Measurements from ENCODE around the gene CARD11. TPM values are rescaled to one million over a fixed set of nuclear protein-coding genes. Genes with fewer than 3 reads are reported as not detected.

CARD11 gene
- total and polyA plus RNA-seq, 4 donors: 0.77 to 1.2 (median 1.1) TPM

GRCh38 chr7:2955269-2955668, 88.4 kb downstream of the CARD11 start:
- no peak overlapping the region for H3K27ac ChIP-seq (ENCODE audit: low read depth, low read length)
- no peak overlapping the region for H3K4me3 ChIP-seq (ENCODE audit: low read depth, low read length)
- no peaks in the 10 kb centered on the region for H3K36me3 ChIP-seq (ENCODE audit: control insufficient read depth, insufficient read depth, low read length)
- no peak for DNase-seq (ENCODE audit: low read depth in 4 of 6, low spot score in 6 of 6)
- WGBS (ENCODE audit: insufficient coverage): 88% methylated on average over 3 of the region's 4 CpGs
- no peaks in the 10 kb centered on the region for H3K9me3 ChIP-seq (ENCODE audit: control insufficient read depth, insufficient read depth, low read length)
- no peaks in the 10 kb centered on the region for H3K4me1 ChIP-seq (ENCODE audit: control insufficient read depth, insufficient read depth, low read length)
- no peaks in the 10 kb centered on the region for H3K27me3 ChIP-seq (ENCODE audit: control insufficient read depth, insufficient read depth, low read length)

GRCh38 chr7:2954433-2954853, 89.2 kb downstream of the CARD11 start:
- H3K9me3 ChIP-seq (ENCODE audit: control insufficient read depth, insufficient read depth, low read length): no peaks in the 10 kb centered on the region
- WGBS (ENCODE audit: insufficient coverage): 73% methylated on average over 11 of the region's 11 CpGs
- no peaks in the 10 kb centered on the region for H3K36me3 ChIP-seq (ENCODE audit: control insufficient read depth, insufficient read depth, low read length)
- no peaks in the 10 kb centered on the region for H3K27me3 ChIP-seq (ENCODE audit: control insufficient read depth, insufficient read depth, low read length)
- no peaks in the 10 kb centered on the region for H3K4me1 ChIP-seq (ENCODE audit: control insufficient read depth, insufficient read depth, low read length)
- no peak overlapping the region for H3K4me3 ChIP-seq (ENCODE audit: low read depth, low read length)
- H3K27ac ChIP-seq (ENCODE audit: low read depth, low read length): no peak overlapping the region
- no peak for DNase-seq (ENCODE audit: low read depth in 4 of 6, low spot score in 6 of 6)

- no peak for DNase-seq (ENCODE audit: low read depth in 4 of 6, low spot score in 6 of 6)
- H3K4me3 ChIP-seq (ENCODE audit: low read depth, low read length): no peak overlapping the region
- no peaks in the 10 kb centered on the region for H3K36me3 ChIP-seq (ENCODE audit: control insufficient read depth, insufficient read depth, low read length)
- H3K27ac ChIP-seq (ENCODE audit: low read depth, low read length): no peak overlapping the region
- 86% methylated on average over 10 of the region's 11 CpGs for WGBS (ENCODE audit: insufficient coverage)
- no peaks in the 10 kb centered on the region for H3K4me1 ChIP-seq (ENCODE audit: control insufficient read depth, insufficient read depth, low read length)
- H3K9me3 ChIP-seq (ENCODE audit: control insufficient read depth, insufficient read depth, low read length): no peaks in the 10 kb centered on the region
- H3K27me3 ChIP-seq (ENCODE audit: control insufficient read depth, insufficient read depth, low read length): no peaks in the 10 kb centered on the region
Observed at GRCh38 chr7:2953588-2954407, 89.9 kb downstream of the CARD11 start.

GRCh38 chr7:2953099-2953498, 90.6 kb downstream of the CARD11 start:
- WGBS (ENCODE audit: insufficient coverage): 73% methylated on average over 3 of the region's 5 CpGs
- Histone ChIP-seq H3K4me1 (ENCODE audit: control insufficient read depth, insufficient read depth, low read length) (no peaks in the 10 kb centered on the region), H3K9me3 (ENCODE audit: control insufficient read depth, insufficient read depth, low read length) (no peaks in the 10 kb centered on the region), H3K36me3 (ENCODE audit: control insufficient read depth, insufficient read depth, low read length) (no peaks in the 10 kb centered on the region), H3K27ac (ENCODE audit: low read depth, low read length) (no peak overlapping the region), H3K4me3 (ENCODE audit: low read depth, low read length) (no peak overlapping the region), H3K27me3 (ENCODE audit: control insufficient read depth, insufficient read depth, low read length) (no peaks in the 10 kb centered on the region)
- no peak for DNase-seq (ENCODE audit: low read depth in 4 of 6, low spot score in 6 of 6)

GRCh38 chr7:2952316-2952715, 91.4 kb downstream of the CARD11 start:
- DNase-seq (ENCODE audit: low read depth in 4 of 6, low spot score in 6 of 6): no peak
- Histone ChIP-seq H3K27ac (ENCODE audit: low read depth, low read length) (no peak overlapping the region), H3K9me3 (ENCODE audit: control insufficient read depth, insufficient read depth, low read length) (no peaks in the 10 kb centered on the region), H3K27me3 (ENCODE audit: control insufficient read depth, insufficient read depth, low read length) (no peaks in the 10 kb centered on the region), H3K4me3 (ENCODE audit: low read depth, low read length) (no peak overlapping the region), H3K4me1 (ENCODE audit: control insufficient read depth, insufficient read depth, low read length) (no peaks in the 10 kb centered on the region), H3K36me3 (ENCODE audit: control insufficient read depth, insufficient read depth, low read length) (no peaks in the 10 kb centered on the region)
- WGBS (ENCODE audit: insufficient coverage): 100% methylated on average over 3 of the region's 4 CpGs

- no peaks in the 10 kb centered on the region for H3K27me3 ChIP-seq (ENCODE audit: control insufficient read depth, insufficient read depth, low read length)
- no peak overlapping the region for H3K4me3 ChIP-seq (ENCODE audit: low read depth, low read length)
- no peaks in the 10 kb centered on the region for H3K36me3 ChIP-seq (ENCODE audit: control insufficient read depth, insufficient read depth, low read length)
- no peaks in the 10 kb centered on the region for H3K4me1 ChIP-seq (ENCODE audit: control insufficient read depth, insufficient read depth, low read length)
- no peaks in the 10 kb centered on the region for H3K9me3 ChIP-seq (ENCODE audit: control insufficient read depth, insufficient read depth, low read length)
- H3K27ac ChIP-seq (ENCODE audit: low read depth, low read length): no peak overlapping the region
- DNase-seq (ENCODE audit: low read depth in 4 of 6, low spot score in 6 of 6): no peak
Observed at GRCh38 chr7:2950578-2950977, 93.1 kb downstream of the CARD11 start.

- H3K4me3 ChIP-seq (ENCODE audit: low read depth, low read length): no peak overlapping the region
- peak in 2 of 6 donors; percentile 69 to 81 for DNase-seq (ENCODE audit: low read depth in 4 of 6, low spot score in 6 of 6)
- no peaks in the 10 kb centered on the region for H3K9me3 ChIP-seq (ENCODE audit: control insufficient read depth, insufficient read depth, low read length)
- H3K4me1 ChIP-seq (ENCODE audit: control insufficient read depth, insufficient read depth, low read length): no peaks in the 10 kb centered on the region
- no peak overlapping the region for H3K27ac ChIP-seq (ENCODE audit: low read depth, low read length)
- H3K36me3 ChIP-seq (ENCODE audit: control insufficient read depth, insufficient read depth, low read length): no peaks in the 10 kb centered on the region
- WGBS (ENCODE audit: insufficient coverage): no CpG with 5 or more reads among the region's 2 CpGs
- no peaks in the 10 kb centered on the region for H3K27me3 ChIP-seq (ENCODE audit: control insufficient read depth, insufficient read depth, low read length)
Observed at GRCh38 chr7:2948749-2949148, 94.9 kb downstream of the CARD11 start.

GRCh38 chr7:2947058-2947780, 96.4 kb downstream of the CARD11 start:
- WGBS (ENCODE audit: insufficient coverage): 90% methylated on average over 11 of the region's 12 CpGs

GRCh38 chr7:2945171-2945570, 98.5 kb downstream of the CARD11 start:
- Histone ChIP-seq H3K4me1 (ENCODE audit: control insufficient read depth, insufficient read depth, low read length) (no peaks in the 10 kb centered on the region), H3K9me3 (ENCODE audit: control insufficient read depth, insufficient read depth, low read length) (no peaks in the 10 kb centered on the region), H3K36me3 (ENCODE audit: control insufficient read depth, insufficient read depth, low read length) (no peaks in the 10 kb centered on the region), H3K4me3 (ENCODE audit: low read depth, low read length) (no peak overlapping the region), H3K27me3 (ENCODE audit: control insufficient read depth, insufficient read depth, low read length) (no peaks in the 10 kb centered on the region), H3K27ac (ENCODE audit: low read depth, low read length) (no peak overlapping the region)
- 66% methylated on average over 4 of the region's 4 CpGs for whole genome bisulfite sequencing (ENCODE audit: insufficient coverage)
- DNase-seq (ENCODE audit: low read depth in 4 of 6, low spot score in 6 of 6): no peak

More at GRCh38 chr7:2947058-2947780, 96.4 kb downstream of the CARD11 start:
- DNase-seq (ENCODE audit: low read depth in 4 of 6, low spot score in 6 of 6): no peak
- H3K36me3 ChIP-seq (ENCODE audit: control insufficient read depth, insufficient read depth, low read length): no peaks in the 10 kb centered on the region
- no peaks in the 10 kb centered on the region for H3K27me3 ChIP-seq (ENCODE audit: control insufficient read depth, insufficient read depth, low read length)
- no peak overlapping the region for H3K4me3 ChIP-seq (ENCODE audit: low read depth, low read length)
- H3K4me1 ChIP-seq (ENCODE audit: control insufficient read depth, insufficient read depth, low read length): no peaks in the 10 kb centered on the region
- no peaks in the 10 kb centered on the region for H3K9me3 ChIP-seq (ENCODE audit: control insufficient read depth, insufficient read depth, low read length)
- no peak overlapping the region for H3K27ac ChIP-seq (ENCODE audit: low read depth, low read length)

- no peaks in the 10 kb centered on the region for H3K36me3 ChIP-seq (ENCODE audit: control insufficient read depth, insufficient read depth, low read length)
- no peak overlapping the region for H3K27ac ChIP-seq (ENCODE audit: low read depth, low read length)
- WGBS (ENCODE audit: insufficient coverage): 91% methylated on average over 5 of the region's 5 CpGs
- H3K4me1 ChIP-seq (ENCODE audit: control insufficient read depth, insufficient read depth, low read length): no peaks in the 10 kb centered on the region
- no peak overlapping the region for H3K4me3 ChIP-seq (ENCODE audit: low read depth, low read length)
- no peaks in the 10 kb centered on the region for H3K9me3 ChIP-seq (ENCODE audit: control insufficient read depth, insufficient read depth, low read length)
- no peaks in the 10 kb centered on the region for H3K27me3 ChIP-seq (ENCODE audit: control insufficient read depth, insufficient read depth, low read length)
- DNase-seq (ENCODE audit: low read depth in 4 of 6, low spot score in 6 of 6): no peak
Observed at GRCh38 chr7:2944739-2945138, 98.9 kb downstream of the CARD11 start.
